Fibroblast of lung (primary cell): ENCODE measurements around the gene USP8. TPM values are rescaled to one million over a fixed set of nuclear protein-coding genes. Genes with fewer than 3 reads are reported as not detected.
A peak's percentile ranks its signal among the peaks of the same experiment; 100 is the strongest.
"Not testable (repeated sequence)": the region's sequence is repeated elsewhere in the genome, so short reads cannot be mapped to it uniquely, and the experiment has no call there.

Source experiments
- DNase-seq, 2 donors: peaks; one replicate each; pipeline versions ENCODE4 v3.0.0 to v3.0.0-alpha.2; 2010; ENCODE audit warnings: low read depth in 2 of 2
- H2AFZ ChIP-seq: 2 replicates; pipeline ENCODE4 v1.5.1; 2012; ENCODE audit warnings: low read length, control low read depth, inconsistent platforms
- H3K27ac ChIP-seq: 2 replicates; pipeline ENCODE4 v1.5.1; 2011; ENCODE audit warnings: low read length, control low read depth; ENCODE audit not compliant: insufficient read depth
- H3K27me3 ChIP-seq: 2 replicates; pipeline ENCODE4 v1.5.1; 2011; ENCODE audit warnings: mild to moderate bottlenecking, low read length; ENCODE audit not compliant: control insufficient read depth, insufficient read depth
- H3K36me3 ChIP-seq: 2 replicates; pipeline ENCODE4 v1.5.1; 2011; ENCODE audit warnings: low read length; ENCODE audit not compliant: control insufficient read depth, insufficient read depth
- H3K4me1 ChIP-seq: 2 replicates; pipeline ENCODE4 v1.5.1; 2011; ENCODE audit warnings: low read length; ENCODE audit not compliant: control insufficient read depth, insufficient read depth; ENCODE audit errors: extremely low read depth
- H3K4me2 ChIP-seq: 2 replicates; pipeline ENCODE4 v1.5.1; 2011; ENCODE audit warnings: low read length, control low read depth; ENCODE audit not compliant: insufficient read depth; ENCODE audit errors: extremely low read depth
- H3K4me3 ChIP-seq, 4 experiments: fragments of 200-600 bp in 1 of 4; sonication (generic) in 1 of 4; replicated peaks in 1 of 4; 2 replicates each; pipeline ENCODE4 v1.5.1; 2011 to 2016; ENCODE audit warnings: low read length in 4 of 4, low read depth in 3 of 4, mild to moderate bottlenecking in 3 of 4, control low read depth in 2 of 4, inconsistent platforms in 1 of 4, mixed read lengths in 1 of 4; ENCODE audit not compliant: insufficient read depth in 1 of 4; ENCODE audit errors: control extremely low read depth in 1 of 4
- H3K79me2 ChIP-seq: 2 replicates; pipeline ENCODE4 v1.5.1; 2012; ENCODE audit warnings: mild to moderate bottlenecking, low read length, inconsistent platforms; ENCODE audit not compliant: control insufficient read depth, insufficient read depth
- H3K9ac ChIP-seq: 2 replicates; pipeline ENCODE4 v1.5.1; 2011; ENCODE audit warnings: mild to moderate bottlenecking, low read length, control low read depth; ENCODE audit not compliant: insufficient read depth
- H3K9me3 ChIP-seq: 2 replicates; pipeline ENCODE4 v1.5.1; 2012; ENCODE audit warnings: low read depth, low read length; ENCODE audit not compliant: control insufficient read depth, insufficient read depth
- H4K20me1 ChIP-seq: 2 replicates; pipeline ENCODE4 v1.5.1; 2011; ENCODE audit warnings: low read length; ENCODE audit not compliant: control insufficient read depth, insufficient read depth; ENCODE audit errors: extremely low read depth
- CTCF ChIP-seq, 2 donors: IDR thresholded peaks in 1 of 2; conservative IDR thresholded peaks in 1 of 2; 1 replicate in 1 of 2; 2 replicates in 1 of 2; pipeline ENCODE4 v1.5.1; 2011 to 2012; ENCODE audit warnings: low read length in 2 of 2, control low read depth in 1 of 2, inconsistent platforms in 1 of 2, low read depth in 1 of 2, mild to moderate bottlenecking in 1 of 2
- EZH2 ChIP-seq: IDR thresholded peaks from 2 replicates; pipeline ENCODE4 v1.5.1; 2012; ENCODE audit warnings: low read length, control low read depth, mild to moderate bottlenecking; ENCODE audit errors: missing control alignments
- polyA plus RNA-seq, 2 donors: library from polyadenylated mRNA; depleted of rRNA in 1 of 2; stranded (reverse) in 1 of 2; unstranded in 1 of 2; fragments of >200 nt; gene quantifications; 2 replicates each; pipeline ENCODE4 v1.2.1, GENCODE V29; 2011 to 2012; ENCODE audit warnings: missing spikeins in 1 of 2
- total RNA-seq: library from RNA; depleted of rRNA; stranded (reverse); fragments of >200 nt; gene quantifications from 2 replicates; pipeline ENCODE4 v1.2.1, GENCODE V29; 2014

Gene USP8
- total and polyA plus RNA-seq, 2 donors (not counting 1 experiment from before 2014, with no cell fraction given) = 52.2 to 58.5 TPM

GRCh38 chr15:50380089-50380488 is 44.1 kb upstream of the USP8 start:
- H3K27ac ChIP-seq = no peak overlapping the region
- H2AFZ ChIP-seq = no peak overlapping the region
- H3K9ac ChIP-seq = no peak overlapping the region
- DNase-seq = peak; percentile 23 to 37
- H4K20me1 ChIP-seq = no peaks in the 10 kb centered on the region
- no peaks in the 10 kb centered on the region for H3K36me3 ChIP-seq
- no peaks in the 10 kb centered on the region for H3K27me3 ChIP-seq
- TF ChIP-seq CTCF (conservative IDR thresholded peaks at IDR 0.05 in 1 of 2, IDR thresholded peaks at IDR 0.05 in 1 of 2; ENCODE audit: low read depth in 1 of 2, low read length in 2 of 2) (no peak), EZH2 (no peak)
- no peaks in the 10 kb centered on the region for H3K79me2 ChIP-seq
- no peaks in the 10 kb centered on the region for H3K9me3 ChIP-seq
- H3K4me1 ChIP-seq = no peaks in the 10 kb centered on the region
- no peak overlapping the region for H3K4me2 ChIP-seq
- H3K4me3 ChIP-seq = no peak overlapping the region

GRCh38 chr15:50381438-50381837 is 42.8 kb upstream of the USP8 start:
- Histone ChIP-seq H3K4me1 (no peaks in the 10 kb centered on the region), H3K36me3 (no peaks in the 10 kb centered on the region)

GRCh38 chr15:50382408-50382807 is 41.8 kb upstream of the USP8 start:
- not testable (repeated sequence) for H3K27me3 ChIP-seq, H3K79me2 ChIP-seq, H3K4me2 ChIP-seq, H3K4me3 ChIP-seq, H4K20me1 ChIP-seq, H3K36me3 ChIP-seq, H3K4me1 ChIP-seq, H3K9ac ChIP-seq, H3K27ac ChIP-seq, H2AFZ ChIP-seq, H3K9me3 ChIP-seq, DNase-seq

More at GRCh38 chr15:50381438-50381837, 42.8 kb upstream of the USP8 start:
- H3K27ac ChIP-seq = no peak overlapping the region
- no peaks in the 10 kb centered on the region for H3K27me3 ChIP-seq
- H3K9me3 ChIP-seq = no peaks in the 10 kb centered on the region
- TF ChIP-seq EZH2 = no peak
- TF ChIP-seq CTCF (conservative IDR thresholded peaks at IDR 0.05 in 1 of 2, IDR thresholded peaks at IDR 0.05 in 1 of 2; ENCODE audit: low read depth in 1 of 2, low read length in 2 of 2) = no peak
- no peak overlapping the region for H3K4me3 ChIP-seq
- no peak overlapping the region for H3K4me2 ChIP-seq
- DNase-seq = peak in 1 of 2 donors; percentile 7
- H4K20me1 ChIP-seq = no peaks in the 10 kb centered on the region
- no peaks in the 10 kb centered on the region for H3K79me2 ChIP-seq
- H3K9ac ChIP-seq = no peak overlapping the region
- no peak overlapping the region for H2AFZ ChIP-seq
